TTC549 (cell line): Measurements from ENCODE around the gene FXR1.
"Not testable (repeated sequence)": the region's sequence is repeated elsewhere in the genome, so short reads cannot be mapped to it uniquely, and the experiment has no call there.

Source experiments
- FAIRE-seq: peaks from 2 replicates; lab custom pipeline; 2012; peaks lifted over from hg19 to GRCh38; lab: Jason Lieb, UNC

FXR1 gene

GRCh38 chr3:180912304-180913296 lies at the start of gene FXR1:
TSS of gene FXR1 (plus strand) at chr3:180912670. CDS start at chr3:180912686, 16 bp downstream.
- no peak for FAIRE-seq

- no peak for FAIRE-seq
Observed at GRCh38 chr3:180870008-180870699, 42.3 kb upstream of the FXR1 start.

GRCh38 chr3:180871901-180872300 lies 40.6 kb upstream of the FXR1 start:
- FAIRE-seq: no peak

GRCh38 chr3:180872430-180872829 lies 40.0 kb upstream of the FXR1 start:
- FAIRE-seq: not testable (repeated sequence)

- no peak for FAIRE-seq
Observed at GRCh38 chr3:180875124-180875698, 37.3 kb upstream of the FXR1 start.

- no peak for FAIRE-seq
Observed at GRCh38 chr3:180881065-180881801, 31.2 kb upstream of the FXR1 start.

- no peak for FAIRE-seq
Observed at GRCh38 chr3:180882115-180882514, 30.4 kb upstream of the FXR1 start.

- FAIRE-seq: no peak
Observed at GRCh38 chr3:180888992-180889560, 23.4 kb upstream of the FXR1 start.

- no peak for FAIRE-seq
Observed at GRCh38 chr3:180898572-180898971, 13.9 kb upstream of the FXR1 start.

- no peak for FAIRE-seq
Observed at GRCh38 chr3:180909369-180910127, 2.9 kb upstream of the FXR1 start.

- no peak for FAIRE-seq
Observed at GRCh38 chr3:180910823-180911222, 1.6 kb upstream of the FXR1 start.

GRCh38 chr3:180911876-180912303 lies 580 bp upstream of the FXR1 start:
- FAIRE-seq: no peak

GRCh38 chr3:180913581-180914404 lies 1.3 kb downstream of the FXR1 start:
- no peak for FAIRE-seq

GRCh38 chr3:180918542-180918941 lies 6.1 kb downstream of the FXR1 start:
- FAIRE-seq: no peak

GRCh38 chr3:180922242-180922641 lies 9.8 kb downstream of the FXR1 start:
- FAIRE-seq: no peak

- FAIRE-seq: no peak
Observed at GRCh38 chr3:180923561-180923960, 11.1 kb downstream of the FXR1 start.

GRCh38 chr3:180926526-180926925 lies 14.1 kb downstream of the FXR1 start:
- FAIRE-seq: no peak

GRCh38 chr3:180929376-180929775 lies 16.9 kb downstream of the FXR1 start:
- no peak for FAIRE-seq

- no peak for FAIRE-seq
Observed at GRCh38 chr3:180930526-180930925, 18.1 kb downstream of the FXR1 start.

GRCh38 chr3:180932819-180933218 lies 20.3 kb downstream of the FXR1 start:
- no peak for FAIRE-seq
